GM21825 (cell line): ENCODE results near the gene DIPK1C.

Experiments
- ATAC-seq: cut with Tn5 transposase; IDR thresholded peaks from one replicate; pipeline ENCODE4 v1.9.1; 2021; ENCODE audit warnings: mild to moderate bottlenecking, moderate library complexity; ENCODE audit not compliant: unreplicated experiment

Gene DIPK1C

DNA sequence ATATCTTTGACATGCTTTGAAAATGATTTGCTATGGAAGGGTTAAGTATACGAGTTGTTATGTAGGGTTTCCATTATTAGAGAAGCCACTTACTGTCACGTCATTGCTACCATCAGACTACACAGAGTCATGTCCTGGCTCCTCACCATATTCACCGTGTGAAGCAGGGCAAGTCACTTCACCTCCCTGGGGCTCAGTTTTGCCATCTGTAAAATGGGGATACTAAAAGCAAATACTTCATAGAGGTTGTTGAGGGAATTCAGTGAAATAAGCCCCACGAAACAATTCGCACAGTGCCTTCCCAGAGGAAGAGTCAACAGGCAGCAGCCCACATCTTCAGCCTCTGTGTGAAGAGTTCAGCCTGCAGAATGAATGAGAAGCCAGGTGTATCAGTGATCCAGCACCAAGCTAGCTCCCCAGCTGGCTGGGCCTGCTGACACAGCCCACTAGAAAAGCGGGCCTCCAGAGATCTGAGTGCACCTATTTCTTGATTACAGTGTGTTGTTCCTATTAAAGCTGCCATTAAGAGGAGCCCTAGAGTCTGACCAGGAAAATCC lies 3.4 kb downstream of the DIPK1C start:
- ATAC-seq = no peak

DNA sequence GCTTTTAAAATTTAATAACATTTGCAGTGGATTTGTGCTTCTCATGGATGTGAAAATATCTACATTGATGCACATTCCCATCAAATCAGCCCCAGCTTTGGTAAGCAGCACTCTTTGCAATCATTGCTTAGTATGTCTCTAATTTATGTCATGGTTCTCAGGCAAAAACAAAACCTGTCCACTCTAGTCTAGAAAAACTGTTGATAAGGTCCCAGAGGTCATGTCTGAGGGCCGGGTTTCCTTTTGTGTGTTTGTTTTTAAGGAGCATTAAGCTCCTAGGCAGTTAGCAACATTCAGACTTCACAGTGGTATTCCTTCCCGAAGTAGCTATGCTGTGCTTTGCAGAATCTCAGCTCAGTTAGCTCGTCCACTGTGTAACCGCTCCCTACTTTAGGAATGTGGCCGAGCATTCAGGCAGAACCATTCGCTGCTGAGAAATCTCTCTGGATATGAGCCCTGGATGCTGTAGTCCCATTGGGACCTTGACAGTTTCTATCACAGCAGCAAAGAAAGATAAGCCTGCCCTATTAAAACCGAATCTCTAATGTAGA lies 4.0 kb downstream of the DIPK1C start:
- no peak for ATAC-seq

DNA sequence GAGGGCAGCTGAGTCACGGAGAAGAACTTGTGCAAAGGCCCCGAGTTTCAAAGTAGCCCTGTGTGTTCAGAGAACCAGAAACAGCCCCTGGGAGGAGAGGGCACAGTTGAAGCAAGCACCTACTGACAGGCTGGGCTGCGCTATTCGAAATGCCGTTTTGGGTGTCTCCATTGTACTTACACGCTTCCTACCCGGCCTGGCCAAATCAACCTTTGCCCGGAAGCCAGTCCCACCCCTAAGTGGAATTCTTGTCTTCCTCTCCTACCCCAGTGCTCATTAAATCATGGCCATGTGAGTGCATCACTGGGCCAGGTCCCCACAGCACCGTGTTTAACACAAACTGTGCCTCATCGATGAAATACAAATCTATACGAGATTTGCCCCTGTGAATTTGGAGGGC lies 6.0 kb downstream of the DIPK1C start:
- no peak for ATAC-seq

DNA sequence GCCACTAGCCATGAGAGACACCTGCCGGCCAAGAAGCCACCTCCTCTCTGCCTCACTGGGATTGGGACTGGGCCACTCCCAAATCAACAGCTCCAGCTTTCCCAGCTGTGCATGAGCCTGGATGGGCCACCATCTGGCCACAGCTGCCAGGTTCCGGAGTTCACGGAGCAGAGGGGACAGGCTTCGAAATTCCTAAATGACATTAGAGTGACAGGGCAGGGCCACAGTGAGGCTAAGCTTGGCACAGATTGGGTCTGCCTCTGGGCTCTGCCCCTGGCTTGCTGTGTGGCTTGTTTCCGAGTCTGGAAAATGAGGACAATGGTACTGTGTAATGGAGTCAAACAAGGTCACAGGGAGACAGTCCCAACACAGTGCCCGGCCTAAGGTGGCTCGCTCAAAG lies 6.5 kb downstream of the DIPK1C start:
- no peak for ATAC-seq

- no peak for ATAC-seq
These were observed 9.5 kb downstream of the DIPK1C start for GRCh38 chr18:74447404-74448152.

GRCh38 chr18:74446631-74447403 lies 10.3 kb downstream of the DIPK1C start:
- ATAC-seq = no peak

- no peak for ATAC-seq
These were observed 10.9 kb downstream of the DIPK1C start for GRCh38 chr18:74446178-74446577.

DNA sequence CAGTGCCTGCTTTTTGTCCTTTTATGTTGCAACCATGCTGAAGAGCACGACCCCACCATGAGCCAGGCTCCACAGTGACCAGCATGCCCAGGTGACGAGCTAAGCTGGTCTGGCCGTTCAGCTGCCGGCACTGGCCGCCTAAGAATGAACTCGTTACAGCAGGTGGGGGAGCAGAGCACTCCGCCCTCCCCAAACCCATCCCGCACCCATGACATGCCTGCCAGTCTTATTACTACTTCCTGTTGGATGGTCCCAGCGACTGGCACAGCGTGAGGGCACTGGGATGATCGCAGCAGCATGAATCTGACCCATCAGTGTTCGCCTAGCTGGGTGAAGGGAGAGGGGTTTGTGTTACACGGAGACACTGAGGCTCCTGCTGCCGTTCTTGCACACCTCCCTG lies 11.5 kb downstream of the DIPK1C start:
- no peak for ATAC-seq

- ATAC-seq = no peak
These were observed 13.0 kb downstream of the DIPK1C start for GRCh38 chr18:74444104-74444503.

DNA sequence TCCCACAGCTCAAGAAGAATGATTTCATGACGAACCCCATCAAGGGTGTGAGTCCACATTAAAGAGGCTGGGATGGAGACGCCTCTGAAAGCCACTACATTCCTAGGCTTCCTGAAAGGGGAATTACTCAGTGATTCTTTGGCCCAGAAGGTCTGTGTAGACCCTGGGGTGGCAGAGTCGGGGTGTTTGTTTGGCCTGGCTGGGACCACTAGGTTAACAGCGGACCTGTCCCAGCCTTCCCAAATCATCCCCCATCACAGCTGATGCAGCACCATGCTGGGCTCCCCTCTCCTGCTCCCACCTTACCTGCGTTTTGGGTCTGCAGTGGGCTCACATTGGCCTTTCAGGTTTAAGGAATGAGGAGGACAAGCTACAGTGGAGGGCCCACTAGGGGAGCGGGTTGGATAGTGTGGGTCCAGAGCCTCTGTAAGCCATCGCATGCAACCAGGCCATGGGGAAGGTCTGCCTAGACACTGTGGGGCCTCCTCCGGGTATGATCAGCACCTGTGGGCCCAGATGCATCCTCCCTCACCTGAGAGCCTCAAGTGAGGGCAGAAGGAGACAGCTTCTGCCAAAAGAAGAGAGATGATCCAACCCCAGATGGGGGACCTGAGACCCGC lies 16.2 kb downstream of the DIPK1C start:
- ATAC-seq = no peak

GRCh38 chr18:74438091-74438490 lies 19.0 kb downstream of the DIPK1C start:
- no peak for ATAC-seq

DNA sequence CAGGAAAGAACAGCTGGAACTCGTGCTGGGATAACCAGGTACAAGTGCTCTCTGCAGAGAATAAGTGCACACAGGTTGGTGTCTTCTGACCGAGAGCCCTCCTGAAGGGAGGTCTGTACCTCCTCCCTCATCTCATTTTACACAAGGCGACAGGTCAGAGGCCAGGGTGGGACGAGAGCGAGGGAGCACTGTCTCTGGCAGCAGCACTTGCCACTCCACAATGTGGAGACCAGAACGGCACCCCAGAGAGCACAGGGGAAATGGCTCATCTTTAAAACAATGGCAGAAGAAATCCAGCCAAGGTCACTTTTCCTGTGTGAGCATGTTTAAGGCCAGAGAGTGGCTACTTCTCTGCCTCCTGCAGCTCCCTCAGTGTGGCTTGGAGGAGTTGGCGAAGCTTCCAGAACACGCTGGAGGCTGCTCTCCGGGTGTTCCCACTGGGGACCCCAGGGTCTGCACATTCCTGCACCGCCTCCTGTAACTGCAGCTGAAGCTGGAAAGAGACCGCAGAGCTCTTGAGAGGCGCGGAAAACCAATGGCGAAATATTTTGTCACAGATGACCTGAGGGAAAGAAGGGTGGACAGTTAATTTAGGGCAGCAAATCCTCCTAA lies 20.8 kb downstream of the DIPK1C start:
- ATAC-seq = no peak

- ATAC-seq = no peak
These were observed 21.4 kb downstream of the DIPK1C start for GRCh38 chr18:74435740-74436139.

DNA sequence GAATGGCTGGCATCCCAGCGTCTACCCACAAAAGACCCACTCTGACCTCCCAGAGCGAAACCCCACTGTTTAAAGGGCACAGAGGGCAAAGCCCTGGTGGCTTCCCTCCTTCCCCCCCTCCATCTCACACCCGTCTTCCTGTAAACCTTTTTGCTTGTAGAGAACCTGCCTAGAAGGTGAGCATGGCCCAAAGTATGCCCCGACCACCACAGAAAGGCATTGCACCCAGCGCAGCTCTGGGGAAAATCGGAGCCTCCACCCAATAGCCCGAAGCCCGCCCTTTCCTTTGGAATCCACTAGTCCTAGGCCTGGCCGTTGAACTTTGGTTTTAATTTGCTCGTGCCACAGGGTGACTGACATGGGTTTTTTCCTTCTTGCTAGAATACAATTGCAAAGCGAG lies 22.6 kb downstream of the DIPK1C start:
- ATAC-seq = no peak

GRCh38 chr18:74430806-74431571 lies 26.1 kb downstream of the DIPK1C start:
- ATAC-seq = no peak

DNA sequence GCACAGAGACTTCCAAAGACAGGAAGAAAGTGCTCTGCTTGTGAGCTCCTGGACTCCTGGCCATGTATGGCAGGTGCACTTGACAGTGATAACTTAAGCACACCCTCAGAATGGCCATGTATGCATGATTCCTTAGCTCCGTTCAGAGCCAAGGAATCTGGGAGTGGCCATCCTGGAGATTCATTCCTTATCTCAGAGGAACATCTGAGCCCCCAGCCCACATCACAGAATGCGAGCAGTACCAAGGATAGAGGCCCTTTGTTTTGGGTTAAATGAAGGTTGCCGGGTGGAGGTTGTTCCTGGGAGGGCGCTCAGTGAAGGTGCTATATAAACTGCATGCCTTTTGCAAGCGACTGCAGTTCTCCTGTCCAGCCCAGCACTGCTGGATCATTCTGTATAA lies 26.9 kb downstream of the DIPK1C start:
- ATAC-seq = no peak

DNA sequence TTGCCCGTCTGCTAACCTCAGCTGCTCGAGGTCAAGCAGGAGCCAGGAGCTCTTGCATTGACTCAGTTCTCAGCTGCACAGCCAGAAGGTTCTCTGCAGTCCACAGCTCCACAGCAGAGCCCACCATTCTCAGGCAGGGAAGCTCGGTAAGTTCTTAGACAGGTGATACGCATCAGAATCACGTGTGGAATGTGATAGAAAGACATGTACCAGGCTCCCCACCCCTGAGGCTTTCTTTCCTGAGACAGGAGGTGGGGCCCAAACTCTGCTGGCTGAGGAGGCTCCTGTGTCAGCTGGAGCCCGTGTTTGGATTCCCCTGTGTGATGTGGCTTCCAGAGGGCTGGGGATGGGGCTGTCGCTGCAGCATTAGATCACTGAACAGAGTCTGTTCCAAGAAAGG lies 28.0 kb downstream of the DIPK1C start:
- ATAC-seq = no peak

- no peak for ATAC-seq
These were observed 29.5 kb downstream of the DIPK1C start for GRCh38 chr18:74427442-74428112.

- ATAC-seq = no peak
These were observed 31.2 kb downstream of the DIPK1C start for GRCh38 chr18:74425876-74426275.

- no peak for ATAC-seq
These were observed 31.9 kb downstream of the DIPK1C start for GRCh38 chr18:74425161-74425560.
